ENCODE measurements around the gene CATSPER1. TPM values are rescaled to one million over a fixed set of nuclear protein-coding genes. Genes with fewer than 3 reads are reported as not detected.

Gene CATSPER1
- total and polyA plus RNA-seq, 2 of the 13 experiments (the other 11 are each of a cell fraction or from before 2014, with no cell fraction given) = 0.17 TPM; not detected in 1

DNA sequence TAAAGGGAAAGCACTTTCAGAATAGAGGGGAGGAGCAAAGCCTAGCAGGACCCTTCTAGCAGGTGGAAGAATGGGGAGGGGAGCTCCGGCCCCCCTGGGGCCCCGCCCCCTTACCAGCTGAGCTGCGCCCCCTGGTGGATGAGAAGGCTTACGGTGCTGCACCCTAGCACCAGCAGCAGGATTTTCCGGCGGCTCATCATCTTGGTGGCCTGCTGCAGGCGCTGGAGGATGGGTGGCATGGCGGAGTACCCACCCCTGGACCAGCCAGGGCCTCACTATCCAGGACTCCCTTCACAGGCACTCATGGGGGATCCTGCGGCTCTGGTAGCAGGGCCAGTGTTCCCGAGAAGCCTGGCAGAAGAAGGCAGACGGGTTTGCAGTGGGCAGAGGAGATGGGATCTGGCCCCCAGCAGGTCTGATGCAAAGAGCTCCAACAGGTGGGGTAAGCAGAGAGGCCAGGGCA lies 18.9 kb upstream of the CATSPER1 start (continued):
- TF ChIP-seq CEBPZ (IDR thresholded peaks at IDR 0.05; ENCODE audit: low read length) = no peak
- TF ChIP-seq FOSL2 (CRISPR knock-in tag; IDR thresholded peaks at IDR 0.05) = 0 out of 2 replicates have a peak, but pooled peaks have one; percentile 29
- no peak for TF ChIP-seq ZBTB43 (CRISPR knock-in tag; conservative IDR thresholded peaks at IDR 0.05)
- TF ChIP-seq RAD21 (CRISPR knock-in tag; IDR thresholded peaks at IDR 0.05) = peak; percentile 38
- 0 out of 2 replicates have a peak, but pooled peaks have one; percentile 49 for TF ChIP-seq POGK (CRISPR knock-in tag; conservative IDR thresholded peaks at IDR 0.05)
- peak; percentile 66 for TF ChIP-seq SP4 (CRISPR knock-in tag; IDR thresholded peaks at IDR 0.05)
- no peak for TF ChIP-seq ZNF512B (CRISPR knock-in tag; IDR thresholded peaks at IDR 0.05; ENCODE audit: borderline replicate concordance)
- TF ChIP-seq KLF9 (CRISPR knock-in tag; IDR thresholded peaks at IDR 0.05; ENCODE audit: low read depth) = peak; percentile 73; the same call in 1 of the 2 replicates
- TF ChIP-seq MAZ (IDR thresholded peaks at IDR 0.05; ENCODE audit: borderline replicate concordance, low read depth, low read length) = peak; percentile 85; the same call in 1 of the 2 replicates
- TF ChIP-seq MAZ (CRISPR knock-in tag; IDR thresholded peaks at IDR 0.05; ENCODE audit: low read depth) = peak; percentile 60; the same call in 1 of the 2 replicates
- TF ChIP-seq STAG1 (CRISPR knock-in tag; IDR thresholded peaks at IDR 0.05) = peak; percentile 29; the same call in 1 of the 2 replicates
- TF ChIP-seq, protein P1, sequence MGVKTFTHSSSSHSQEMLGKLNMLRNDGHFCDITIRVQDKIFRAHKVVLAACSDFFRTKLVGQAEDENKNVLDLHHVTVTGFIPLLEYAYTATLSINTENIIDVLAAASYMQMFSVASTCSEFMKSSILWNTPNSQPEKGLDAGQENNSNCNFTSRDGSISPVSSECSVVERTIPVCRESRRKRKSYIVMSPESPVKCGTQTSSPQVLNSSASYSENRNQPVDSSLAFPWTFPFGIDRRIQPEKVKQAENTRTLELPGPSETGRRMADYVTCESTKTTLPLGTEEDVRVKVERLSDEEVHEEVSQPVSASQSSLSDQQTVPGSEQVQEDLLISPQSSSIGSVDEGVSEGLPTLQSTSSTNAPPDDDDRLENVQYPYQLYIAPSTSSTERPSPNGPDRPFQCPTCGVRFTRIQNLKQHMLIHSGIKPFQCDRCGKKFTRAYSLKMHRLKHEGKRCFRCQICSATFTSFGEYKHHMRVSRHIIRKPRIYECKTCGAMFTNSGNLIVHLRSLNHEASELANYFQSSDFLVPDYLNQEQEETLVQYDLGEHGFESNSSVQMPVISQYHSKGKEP (CRISPR knock-in tag; IDR thresholded peaks at IDR 0.05) = no peak
- TF ChIP-seq, protein P2, sequence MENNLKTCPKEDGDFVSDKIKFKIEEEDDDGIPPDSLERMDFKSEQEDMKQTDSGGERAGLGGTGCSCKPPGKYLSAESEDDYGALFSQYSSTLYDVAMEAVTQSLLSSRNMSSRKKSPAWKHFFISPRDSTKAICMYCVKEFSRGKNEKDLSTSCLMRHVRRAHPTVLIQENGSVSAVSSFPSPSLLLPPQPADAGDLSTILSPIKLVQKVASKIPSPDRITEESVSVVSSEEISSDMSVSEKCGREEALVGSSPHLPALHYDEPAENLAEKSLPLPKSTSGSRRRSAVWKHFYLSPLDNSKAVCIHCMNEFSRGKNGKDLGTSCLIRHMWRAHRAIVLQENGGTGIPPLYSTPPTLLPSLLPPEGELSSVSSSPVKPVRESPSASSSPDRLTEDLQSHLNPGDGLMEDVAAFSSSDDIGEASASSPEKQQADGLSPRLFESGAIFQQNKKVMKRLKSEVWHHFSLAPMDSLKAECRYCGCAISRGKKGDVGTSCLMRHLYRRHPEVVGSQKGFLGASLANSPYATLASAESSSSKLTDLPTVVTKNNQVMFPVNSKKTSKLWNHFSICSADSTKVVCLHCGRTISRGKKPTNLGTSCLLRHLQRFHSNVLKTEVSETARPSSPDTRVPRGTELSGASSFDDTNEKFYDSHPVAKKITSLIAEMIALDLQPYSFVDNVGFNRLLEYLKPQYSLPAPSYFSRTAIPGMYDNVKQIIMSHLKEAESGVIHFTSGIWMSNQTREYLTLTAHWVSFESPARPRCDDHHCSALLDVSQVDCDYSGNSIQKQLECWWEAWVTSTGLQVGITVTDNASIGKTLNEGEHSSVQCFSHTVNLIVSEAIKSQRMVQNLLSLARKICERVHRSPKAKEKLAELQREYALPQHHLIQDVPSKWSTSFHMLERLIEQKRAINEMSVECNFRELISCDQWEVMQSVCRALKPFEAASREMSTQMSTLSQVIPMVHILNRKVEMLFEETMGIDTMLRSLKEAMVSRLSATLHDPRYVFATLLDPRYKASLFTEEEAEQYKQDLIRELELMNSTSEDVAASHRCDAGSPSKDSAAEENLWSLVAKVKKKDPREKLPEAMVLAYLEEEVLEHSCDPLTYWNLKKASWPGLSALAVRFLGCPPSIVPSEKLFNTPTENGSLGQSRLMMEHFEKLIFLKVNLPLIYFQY (CRISPR knock-in tag; IDR thresholded peaks at IDR 0.05; ENCODE audit: borderline replicate concordance) = no peak
